Tibial nerve (tissue), 4 donors: Measurements from ENCODE around the gene BRMS1. TPM values are rescaled to one million over a fixed set of nuclear protein-coding genes. Genes with fewer than 3 reads are reported as not detected.

ENCODE experiments used
- DNase-seq, 2 donors: peaks; one replicate each; pipeline ENCODE4 v3.0.0-alpha.2; 2019; ENCODE audit warnings: low spot score in 2 of 2
- H3K27ac ChIP-seq, 4 donors: fragments of 200-600 bp; sonication (generic) in 3 of 4; one replicate each; pipeline ENCODE4 v1.5.1; 2017 to 2019; ENCODE audit warnings: mild to moderate bottlenecking in 1 of 4
- H3K27me3 ChIP-seq, 2 donors: fragments of 200-600 bp; sonication (generic) in 1 of 2; one replicate each; pipeline versions ENCODE4 v1.5.1 to v1.6.0; 2017 to 2019
- H3K36me3 ChIP-seq, 3 donors: fragments of 200-600 bp; sonication (generic); one replicate each; pipeline ENCODE4 v1.5.1; 2018 to 2019
- H3K4me1 ChIP-seq, 4 donors: fragments of 200-600 bp; sonication (generic) in 3 of 4; one replicate each; pipeline ENCODE4 v1.5.1; 2017 to 2019
- H3K4me3 ChIP-seq, 4 donors: fragments of 200-600 bp; sonication (generic) in 3 of 4; one replicate each; pipeline ENCODE4 v1.5.1; 2017 to 2019; ENCODE audit warnings: mild to moderate bottlenecking in 1 of 4, moderate library complexity in 1 of 4
- H3K9me3 ChIP-seq, 4 donors: fragments of 200-600 bp; sonication (generic) in 3 of 4; one replicate each; pipeline ENCODE4 v1.5.1; 2017 to 2019
- EP300 ChIP-seq, 2 donors: sonication (generic); formaldehyde crosslinking; IDR thresholded peaks; one replicate each; pipeline ENCODE4 v1.6.1; 2017; ENCODE audit warnings: antibody characterized with exemption in 2 of 2, mild to moderate bottlenecking in 1 of 2
- POLR2A ChIP-seq, 2 donors: fragments of 450-650 bp; IDR thresholded peaks; one replicate each; pipeline ENCODE4 v1.6.1; 2017; ENCODE audit warnings: antibody characterized with exemption in 2 of 2, mild to moderate bottlenecking in 2 of 2, moderate library complexity in 2 of 2
- WGBS, 2 donors: methylation state at CpG; one replicate each; pipeline ENCODE4 v1.1.5; 2018; 5-methylcytosine and 5-hydroxymethylcytosine counted together
- total RNA-seq, 4 donors: library from RNA; depleted of rRNA; stranded (reverse); fragments of >200 nt; gene quantifications; one replicate each; pipeline ENCODE4 v1.1.0, GENCODE V29; 2016
- TF ChIP-seq, protein P1 (sequence below), 5 experiments: fragments of 200-600 bp in 3 of 5; fragments of 450-650 bp in 2 of 5; sonication (generic) in 3 of 5; IDR thresholded peaks; one replicate each; pipeline ENCODE4 v1.5.1; 2016 to 2019; ENCODE audit warnings: antibody characterized with exemption in 5 of 5, mild to moderate bottlenecking in 3 of 5, moderate library complexity in 2 of 5

BRMS1 gene
- total RNA-seq, 4 donors from 2014 or later = 27.2 to 44.7 (median 34.8) TPM

- peaks cover 0 to 51% (median 41%) of the 10 kb centered on the region in 4 donors for H3K4me1 ChIP-seq
- no peaks in the 10 kb centered on the region for H3K27me3 ChIP-seq
- no peak overlapping the region for H3K4me3 ChIP-seq
- TF ChIP-seq POLR2A (IDR thresholded peaks at IDR 0.05) (no peak), EP300 (IDR thresholded peaks at IDR 0.05) (no peak)
- TF ChIP-seq, protein P1, sequence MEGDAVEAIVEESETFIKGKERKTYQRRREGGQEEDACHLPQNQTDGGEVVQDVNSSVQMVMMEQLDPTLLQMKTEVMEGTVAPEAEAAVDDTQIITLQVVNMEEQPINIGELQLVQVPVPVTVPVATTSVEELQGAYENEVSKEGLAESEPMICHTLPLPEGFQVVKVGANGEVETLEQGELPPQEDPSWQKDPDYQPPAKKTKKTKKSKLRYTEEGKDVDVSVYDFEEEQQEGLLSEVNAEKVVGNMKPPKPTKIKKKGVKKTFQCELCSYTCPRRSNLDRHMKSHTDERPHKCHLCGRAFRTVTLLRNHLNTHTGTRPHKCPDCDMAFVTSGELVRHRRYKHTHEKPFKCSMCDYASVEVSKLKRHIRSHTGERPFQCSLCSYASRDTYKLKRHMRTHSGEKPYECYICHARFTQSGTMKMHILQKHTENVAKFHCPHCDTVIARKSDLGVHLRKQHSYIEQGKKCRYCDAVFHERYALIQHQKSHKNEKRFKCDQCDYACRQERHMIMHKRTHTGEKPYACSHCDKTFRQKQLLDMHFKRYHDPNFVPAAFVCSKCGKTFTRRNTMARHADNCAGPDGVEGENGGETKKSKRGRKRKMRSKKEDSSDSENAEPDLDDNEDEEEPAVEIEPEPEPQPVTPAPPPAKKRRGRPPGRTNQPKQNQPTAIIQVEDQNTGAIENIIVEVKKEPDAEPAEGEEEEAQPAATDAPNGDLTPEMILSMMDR (IDR thresholded peaks at IDR 0.05) = no peak
- H3K36me3 ChIP-seq = peaks cover 0 to 36% (median 0%) of the 10 kb centered on the region in 3 donors
- H3K9me3 ChIP-seq = no peaks in the 10 kb centered on the region
- DNase-seq = no peak
- no peak overlapping the region for H3K27ac ChIP-seq
- 84 to 94% methylated on average over 11 of the region's 12 CpGs for WGBS, 2 donors
Measured at GRCh38 chr11:66331542-66332370, 13.1 kb downstream of the BRMS1 start.

DNA sequence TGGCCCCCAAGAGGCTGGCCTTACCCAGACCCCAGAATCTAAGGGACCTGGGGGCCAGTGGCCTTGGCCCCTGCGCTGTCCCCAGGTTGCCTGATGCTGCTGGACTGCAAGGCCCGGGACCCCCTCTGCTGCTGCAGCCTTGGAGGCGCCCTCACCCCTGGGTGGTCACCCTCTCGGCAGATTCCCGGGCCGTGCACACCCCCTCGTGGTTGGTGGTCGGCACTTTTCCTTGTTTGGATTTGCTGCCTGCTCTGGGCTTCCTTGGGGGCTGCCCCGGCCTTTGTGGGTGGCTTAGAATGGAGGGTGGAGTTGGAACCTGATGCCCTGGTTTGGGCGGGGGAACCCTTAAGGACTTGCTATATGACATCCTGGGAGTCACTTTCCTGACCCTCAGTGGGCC, 14.0 kb downstream of the BRMS1 start:
- Histone ChIP-seq H3K36me3 (peaks cover 0 to 36% (median 0%) of the 10 kb centered on the region in 3 donors), H3K4me3 (no peak overlapping the region), H3K27ac (no peak overlapping the region), H3K4me1 (peaks cover 0 to 51% (median 41%) of the 10 kb centered on the region in 4 donors), H3K27me3 (no peaks in the 10 kb centered on the region), H3K9me3 (no peaks in the 10 kb centered on the region)
- TF ChIP-seq, protein P1 (IDR thresholded peaks at IDR 0.05) = no peak
- TF ChIP-seq POLR2A (IDR thresholded peaks at IDR 0.05) = no peak
- no peak for TF ChIP-seq EP300 (IDR thresholded peaks at IDR 0.05)
- no peak for DNase-seq
- 38 to 52% methylated on average over 8 to 10 of the region's 10 CpGs for WGBS, 2 donors

GRCh38 chr11:66329165-66329673, 15.7 kb downstream of the BRMS1 start:
- H3K9me3 ChIP-seq = no peaks in the 10 kb centered on the region
- peaks cover 0 to 51% (median 33%) of the 10 kb centered on the region in 4 donors for H3K4me1 ChIP-seq
- no peak for TF ChIP-seq POLR2A (IDR thresholded peaks at IDR 0.05)
- TF ChIP-seq, protein P1 (IDR thresholded peaks at IDR 0.05) = no peak
- no peak for TF ChIP-seq EP300 (IDR thresholded peaks at IDR 0.05)
- no peak overlapping the region for H3K4me3 ChIP-seq
- peaks cover 0 to 30% (median 0%) of the 10 kb centered on the region in 3 donors for H3K36me3 ChIP-seq
- no peak for DNase-seq
- WGBS, 2 donors = 89% methylated on average over 2 to 3 of the region's 3 CpGs
- no peaks in the 10 kb centered on the region for H3K27me3 ChIP-seq
- H3K27ac ChIP-seq = no peak overlapping the region

GRCh38 chr11:66328302-66329144, 16.4 kb downstream of the BRMS1 start:
- Histone ChIP-seq H3K27me3 (no peaks in the 10 kb centered on the region), H3K4me3 (no peak overlapping the region), H3K36me3 (peaks cover 0 to 23% (median 0%) of the 10 kb centered on the region in 3 donors), H3K27ac (peak overlapping the region in 2 of 4 donors; percentile 15), H3K9me3 (no peaks in the 10 kb centered on the region), H3K4me1 (peaks cover 0 to 56% (median 33%) of the 10 kb centered on the region in 4 donors)
- 6 to 8% methylated on average over 19 of the region's 19 CpGs for WGBS, 2 donors
- TF ChIP-seq EP300 (IDR thresholded peaks at IDR 0.05) (peak in 1 of 2 donors; percentile 54), POLR2A (IDR thresholded peaks at IDR 0.05) (no peak)
- TF ChIP-seq, protein P1 (IDR thresholded peaks at IDR 0.05) = peak; percentile 91 to 99 (median 93)
- peak; percentile 65 to 80 for DNase-seq
